Psoas muscle (tissue), 8 donors: ENCODE results near the gene CLPTM1L. TPM values are rescaled to one million over a fixed set of nuclear protein-coding genes. Genes with fewer than 3 reads are reported as not detected.

Experiments
- ATAC-seq, 4 donors: fragments of 200-7000 bp; cut with Tn5 transposase; one replicate each; pipeline ENCODE4 v1.9.1; 2020; ENCODE audit warnings: moderate library complexity in 3 of 4, mild to moderate bottlenecking in 2 of 4
- DNase-seq, 2 donors: peaks; one replicate each; pipeline ENCODE4 v3.0.0-alpha.2; 2020
- H3K27ac ChIP-seq: fragments of 200-600 bp; one replicate; pipeline ENCODE4 v1.8.0; 2022
- H3K27me3 ChIP-seq, 3 donors: fragments of 200-600 bp in 1 of 3; one replicate each; pipeline versions ENCODE4 v1.6.1 to v1.8.0; 2013 to 2022; ENCODE audit warnings: low read length in 2 of 3, mild to moderate bottlenecking in 2 of 3, moderate library complexity in 1 of 3; ENCODE audit not compliant: insufficient read depth in 3 of 3
- H3K36me3 ChIP-seq, 2 donors: fragments of 200-600 bp in 1 of 2; one replicate each; pipeline versions ENCODE4 v1.6.1 to v1.8.0; 2013 to 2022; ENCODE audit warnings: low read depth in 1 of 2, mild to moderate bottlenecking in 1 of 2, moderate library complexity in 1 of 2; ENCODE audit not compliant: insufficient read depth in 1 of 2
- H3K4me1 ChIP-seq: fragments of 200-600 bp; one replicate; pipeline ENCODE4 v1.8.0; 2022
- H3K4me3 ChIP-seq: fragments of 200-600 bp; one replicate; pipeline ENCODE4 v1.8.0; 2022; ENCODE audit warnings: mild to moderate bottlenecking
- H3K9me3 ChIP-seq: fragments of 200-600 bp; one replicate; pipeline ENCODE4 v1.8.0; 2022
- CTCF ChIP-seq: fragments of 200-600 bp; IDR thresholded peaks from one replicate; pipeline ENCODE4 v1.8.0; 2022; ENCODE audit warnings: antibody characterized with exemption
- WGBS, 3 donors: extraction: QIAGEN DNeasy Blood & Tissue Kit; methylation state at CpG; one replicate each; pipeline versions ENCODE4 v1.1.6 to v1.1.7; 2013; 5-methylcytosine and 5-hydroxymethylcytosine counted together
- intact Hi-C, 2 donors: fragments of 100-400 bp; cut with DNase I; formaldehyde crosslinking; loops; one replicate each; pipeline versions ENCODE4 v1.11.0 to v1.14.2; 2022
- polyA plus RNA-seq, 3 donors: library from polyadenylated mRNA; stranded (reverse); fragments of 200-250 nt; gene quantifications; one replicate each; pipeline ENCODE4 v1.2.3, GENCODE V29; 2013
- total RNA-seq, 4 donors: library from RNA; stranded (reverse); fragmentation: NEBNext Ultra II Directional in 2 of 4; extraction: Animal tissue kit (Norgen Biotek cat#: 25700) in 2 of 4; gene quantifications; one replicate each; pipeline versions ENCODE4 v1.2.1 to v1.2.4, GENCODE V29; 2021 to 2023
- donor health status: healthy with polysubstance abuse.
- donor health status: DM: no; HTN: no; CAD: no; lungs with moderate emphysema.
- donor health status: Bipolar disorder and iron deficiency.
- donor health status: healthy.
- donor health status: DM: yes; HTN: yes; CAD: no.
- donor health status: DM: no; HTN: no; CAD: no.
- donor health status: DM: no; HTN: no; CAD: no.
- donor health status: DM: yes; HTN: yes; CAD: no.

The CLPTM1L gene
- total and polyA plus RNA-seq, 7 donors = 24.2 to 92.4 (median 34.8) TPM

DNA sequence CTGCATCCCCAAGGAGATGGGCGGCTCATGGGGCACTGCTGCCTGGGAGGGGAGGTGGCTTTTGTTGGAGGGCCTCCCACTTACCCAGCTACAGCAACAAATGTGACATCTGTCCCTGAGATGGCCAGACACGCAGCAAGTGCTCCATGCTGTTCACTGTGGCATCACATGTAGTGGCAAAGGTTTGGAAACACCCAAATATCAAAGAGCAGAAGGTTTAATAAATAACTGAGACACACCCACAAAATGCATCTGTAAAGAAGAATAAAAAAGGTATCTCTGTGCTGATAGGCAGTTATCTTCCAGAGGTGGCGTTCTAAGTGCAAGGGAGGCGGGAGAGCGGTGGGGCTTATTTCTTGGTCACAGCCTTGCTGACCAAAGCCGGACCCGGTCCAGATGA, 23.3 kb upstream of the CLPTM1L start:
- H3K4me3 ChIP-seq = no peak overlapping the region
- DNase-seq = no peak
- ATAC-seq = no peak
- peaks cover 0 to 42% (median 5%) of the 10 kb centered on the region in 3 donors for H3K27me3 ChIP-seq
- H3K36me3 ChIP-seq = no peaks in the 10 kb centered on the region
- TF ChIP-seq CTCF = no peak
- intact Hi-C loops = no loop called here
- H3K4me1 ChIP-seq = no peaks in the 10 kb centered on the region
- 76 to 82% (median 76%) methylated on average over 7 of the region's 7 CpGs for WGBS, 3 donors
- H3K9me3 ChIP-seq = no peaks in the 10 kb centered on the region
- H3K27ac ChIP-seq = no peak overlapping the region

- Histone ChIP-seq H3K9me3 (no peaks in the 10 kb centered on the region), H3K4me1 (no peaks in the 10 kb centered on the region), H3K36me3 (no peaks in the 10 kb centered on the region), H3K27me3 (peaks cover 0 to 53% (median 9%) of the 10 kb centered on the region in 3 donors), H3K27ac (no peak overlapping the region), H3K4me3 (no peak overlapping the region)
- WGBS, 3 donors = 59 to 64% (median 63%) methylated on average over 7 of the region's 7 CpGs
- intact Hi-C loops = no loop called here
- DNase-seq = no peak
- no peak for TF ChIP-seq CTCF
- ATAC-seq = no peak
These were observed 22.2 kb upstream of the CLPTM1L start for GRCh38 chr5:1367149-1367548.

DNA sequence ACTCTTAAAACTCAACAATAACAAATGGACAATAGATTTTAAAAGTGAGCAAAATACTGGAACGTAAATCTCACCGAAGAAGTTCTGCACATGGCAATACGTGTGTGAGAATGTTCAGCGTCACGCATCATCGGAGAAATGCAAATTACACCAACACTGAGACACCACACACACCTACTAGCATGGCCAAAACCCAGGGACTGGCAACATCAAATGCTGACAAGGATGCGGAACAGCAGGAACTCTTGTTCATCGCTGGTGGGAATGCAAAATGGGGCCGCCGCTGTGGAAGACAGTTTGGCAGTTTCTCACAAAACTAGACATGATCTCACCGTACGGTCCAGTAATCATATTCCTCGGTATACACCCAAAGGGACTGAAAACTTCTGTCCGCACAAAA, 21.6 kb upstream of the CLPTM1L start:
- DNase-seq (no peak), ATAC-seq (no peak)
- Histone ChIP-seq H3K4me3 (no peak overlapping the region), H3K27me3 (peaks cover 0 to 59% (median 13%) of the 10 kb centered on the region in 3 donors), H3K27ac (no peak overlapping the region), H3K9me3 (no peaks in the 10 kb centered on the region), H3K4me1 (no peaks in the 10 kb centered on the region), H3K36me3 (no peaks in the 10 kb centered on the region)
- WGBS, 3 donors = 80 to 85% (median 85%) methylated on average over 14 of the region's 14 CpGs
- intact Hi-C loops = no loop called here
- no peak for TF ChIP-seq CTCF

DNA sequence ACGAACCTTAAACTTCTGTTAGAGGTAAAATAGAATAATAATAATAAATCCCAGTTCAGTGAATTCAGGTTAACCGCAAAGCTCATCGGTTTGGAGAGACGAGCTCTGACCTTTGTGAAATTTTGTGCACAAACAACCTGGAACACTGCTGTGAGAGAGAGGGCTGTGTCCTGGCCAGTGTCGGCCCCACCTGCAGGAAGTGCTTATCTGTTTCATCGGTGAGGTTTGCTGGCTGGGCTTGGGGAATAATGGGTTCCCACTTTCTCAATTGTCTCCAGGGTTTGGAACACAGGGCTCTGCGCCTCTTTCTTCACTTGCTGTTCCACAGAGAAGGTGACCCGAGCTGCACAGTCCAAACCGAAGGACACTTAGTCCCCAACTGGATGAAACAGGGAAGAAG, 19.3 kb upstream of the CLPTM1L start:
- H3K9me3 ChIP-seq = no peaks in the 10 kb centered on the region
- ATAC-seq = no peak
- no peak overlapping the region for H3K4me3 ChIP-seq
- H3K36me3 ChIP-seq = no peaks in the 10 kb centered on the region
- peaks cover 0 to 71% (median 13%) of the 10 kb centered on the region in 3 donors for H3K27me3 ChIP-seq
- intact Hi-C loops = no loop called here
- H3K4me1 ChIP-seq = no peaks in the 10 kb centered on the region
- H3K27ac ChIP-seq = no peak overlapping the region
- 76 to 82% (median 82%) methylated on average over 9 of the region's 9 CpGs for WGBS, 3 donors
- DNase-seq = no peak
- TF ChIP-seq CTCF = no peak

DNA sequence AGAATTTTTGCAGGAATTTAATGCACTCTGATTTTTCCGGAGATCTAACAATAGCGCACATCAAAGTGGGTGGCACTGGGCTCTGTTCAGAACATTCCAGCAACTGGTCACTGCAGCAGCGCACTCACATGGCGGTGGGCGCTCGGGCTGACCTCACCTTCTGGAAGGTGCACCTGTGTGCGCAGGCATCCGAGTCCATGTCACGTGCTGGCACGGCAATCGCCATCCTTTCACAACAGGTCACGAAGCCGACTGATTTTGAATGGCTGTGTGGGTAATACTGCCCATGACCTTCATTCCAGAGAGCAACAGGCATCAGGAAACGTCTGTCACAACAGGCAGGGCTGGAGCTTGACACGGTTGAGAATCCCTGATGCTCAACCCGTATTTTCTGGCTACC, 18.7 kb upstream of the CLPTM1L start:
- Histone ChIP-seq H3K9me3 (no peaks in the 10 kb centered on the region), H3K27me3 (peaks cover 0 to 77% (median 13%) of the 10 kb centered on the region in 3 donors), H3K27ac (no peak overlapping the region), H3K4me1 (no peaks in the 10 kb centered on the region), H3K4me3 (no peak overlapping the region), H3K36me3 (no peaks in the 10 kb centered on the region)
- intact Hi-C loops = no loop called here
- 61 to 64% (median 62%) methylated on average over 16 of the region's 16 CpGs for WGBS, 3 donors
- no peak for ATAC-seq
- no peak for TF ChIP-seq CTCF
- no peak for DNase-seq
